NCI-H774 (cell line): ENCODE data around the gene TARS3.

Experiments
- DNase-seq: peaks from one replicate; lab custom pipeline; 2025; lab: John Stamatoyannopoulos, UW

The TARS3 gene

GRCh38 chr15:101604124-101604874 lies 120.0 kb downstream of the TARS3 start:
- no peak for DNase-seq
